ENCODE results near the gene ASB5. TPM values are rescaled to one million over a fixed set of nuclear protein-coding genes. Genes with fewer than 3 reads are reported as not detected.

Gene ASB5
- total and polyA plus RNA-seq, 8 donors, result 1.8 to 19.6 (median 2.3) TPM; not detected in 2

DNA sequence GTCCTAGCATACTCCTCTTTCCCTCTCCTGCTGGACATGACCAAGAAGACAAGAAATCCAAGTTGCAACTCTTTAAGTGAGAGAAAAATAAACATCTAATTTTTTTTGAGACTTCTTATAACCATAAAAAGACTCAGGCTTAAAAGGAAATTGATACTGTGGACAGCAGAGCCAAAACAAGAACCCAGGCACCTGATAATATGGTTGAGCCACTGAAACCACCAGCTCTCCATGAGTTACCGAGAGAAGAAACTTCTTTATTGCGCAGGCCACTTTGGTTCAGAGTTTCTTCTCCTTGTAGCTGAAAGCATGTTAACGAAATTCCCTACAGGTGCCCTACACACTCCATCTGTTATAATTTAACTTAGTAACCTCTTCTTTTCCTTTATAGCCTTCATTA lies 39.4 kb upstream of the ASB5 start:
- no peak for TF ChIP-seq POLR2AphosphoS5 (IDR thresholded peaks at IDR 0.05)
- TF ChIP-seq, protein P1, sequence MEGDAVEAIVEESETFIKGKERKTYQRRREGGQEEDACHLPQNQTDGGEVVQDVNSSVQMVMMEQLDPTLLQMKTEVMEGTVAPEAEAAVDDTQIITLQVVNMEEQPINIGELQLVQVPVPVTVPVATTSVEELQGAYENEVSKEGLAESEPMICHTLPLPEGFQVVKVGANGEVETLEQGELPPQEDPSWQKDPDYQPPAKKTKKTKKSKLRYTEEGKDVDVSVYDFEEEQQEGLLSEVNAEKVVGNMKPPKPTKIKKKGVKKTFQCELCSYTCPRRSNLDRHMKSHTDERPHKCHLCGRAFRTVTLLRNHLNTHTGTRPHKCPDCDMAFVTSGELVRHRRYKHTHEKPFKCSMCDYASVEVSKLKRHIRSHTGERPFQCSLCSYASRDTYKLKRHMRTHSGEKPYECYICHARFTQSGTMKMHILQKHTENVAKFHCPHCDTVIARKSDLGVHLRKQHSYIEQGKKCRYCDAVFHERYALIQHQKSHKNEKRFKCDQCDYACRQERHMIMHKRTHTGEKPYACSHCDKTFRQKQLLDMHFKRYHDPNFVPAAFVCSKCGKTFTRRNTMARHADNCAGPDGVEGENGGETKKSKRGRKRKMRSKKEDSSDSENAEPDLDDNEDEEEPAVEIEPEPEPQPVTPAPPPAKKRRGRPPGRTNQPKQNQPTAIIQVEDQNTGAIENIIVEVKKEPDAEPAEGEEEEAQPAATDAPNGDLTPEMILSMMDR (IDR thresholded peaks at IDR 0.05), result no peak
- no peak for TF ChIP-seq POLR2A (IDR thresholded peaks at IDR 0.05)
- TF ChIP-seq EP300 (IDR thresholded peaks at IDR 0.05), result no peak
- Histone ChIP-seq H3K27ac (no peak overlapping the region), H3K27me3 (no peaks in the 10 kb centered on the region), H3K4me1 (peaks cover 0 to 10% (median 4%) of the 10 kb centered on the region in 4 donors), H3K4me3 (no peak overlapping the region), H3K9me3 (no peaks in the 10 kb centered on the region), H3K36me3 (no peaks in the 10 kb centered on the region)
- intact Hi-C loops (cut with DNase I; ENCODE audit: low total_unique reads), result no loop called here
- DNase-seq, result no peak
- WGBS, 5 donors, result 81 to 92% (median 89%) methylated on average over 3 of the region's 3 CpGs

DNA sequence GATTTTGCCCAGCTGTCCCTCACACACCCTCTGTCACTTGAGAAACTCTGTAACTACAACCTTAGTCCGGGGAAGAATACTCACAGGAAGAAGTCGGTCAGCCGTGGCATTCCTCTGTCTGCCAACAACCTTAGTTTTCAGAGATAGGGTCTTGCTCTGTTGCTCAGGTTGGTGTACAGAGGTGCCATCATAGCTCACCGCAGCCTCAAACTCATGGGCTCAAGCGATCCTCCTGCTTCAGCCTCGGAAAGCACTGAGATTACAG lies 38.6 kb upstream of the ASB5 start:
- H3K4me1 ChIP-seq, result peaks cover 0 to 2% (median under 1%) of the 10 kb centered on the region in 4 donors
- TF ChIP-seq POLR2A (IDR thresholded peaks at IDR 0.05) (no peak), EP300 (IDR thresholded peaks at IDR 0.05) (no peak), POLR2AphosphoS5 (IDR thresholded peaks at IDR 0.05) (no peak)
- TF ChIP-seq, protein P1 (IDR thresholded peaks at IDR 0.05), result no peak
- H3K27ac ChIP-seq, result no peak overlapping the region
- intact Hi-C loops (cut with DNase I; ENCODE audit: low total_unique reads), result no loop called here
- no peaks in the 10 kb centered on the region for H3K9me3 ChIP-seq
- no peak for DNase-seq
- WGBS, 5 donors, result 74 to 83% (median 77%) methylated on average over 5 to 6 of the region's 6 CpGs
- no peaks in the 10 kb centered on the region for H3K27me3 ChIP-seq
- no peak overlapping the region for H3K4me3 ChIP-seq
- no peaks in the 10 kb centered on the region for H3K36me3 ChIP-seq

DNA sequence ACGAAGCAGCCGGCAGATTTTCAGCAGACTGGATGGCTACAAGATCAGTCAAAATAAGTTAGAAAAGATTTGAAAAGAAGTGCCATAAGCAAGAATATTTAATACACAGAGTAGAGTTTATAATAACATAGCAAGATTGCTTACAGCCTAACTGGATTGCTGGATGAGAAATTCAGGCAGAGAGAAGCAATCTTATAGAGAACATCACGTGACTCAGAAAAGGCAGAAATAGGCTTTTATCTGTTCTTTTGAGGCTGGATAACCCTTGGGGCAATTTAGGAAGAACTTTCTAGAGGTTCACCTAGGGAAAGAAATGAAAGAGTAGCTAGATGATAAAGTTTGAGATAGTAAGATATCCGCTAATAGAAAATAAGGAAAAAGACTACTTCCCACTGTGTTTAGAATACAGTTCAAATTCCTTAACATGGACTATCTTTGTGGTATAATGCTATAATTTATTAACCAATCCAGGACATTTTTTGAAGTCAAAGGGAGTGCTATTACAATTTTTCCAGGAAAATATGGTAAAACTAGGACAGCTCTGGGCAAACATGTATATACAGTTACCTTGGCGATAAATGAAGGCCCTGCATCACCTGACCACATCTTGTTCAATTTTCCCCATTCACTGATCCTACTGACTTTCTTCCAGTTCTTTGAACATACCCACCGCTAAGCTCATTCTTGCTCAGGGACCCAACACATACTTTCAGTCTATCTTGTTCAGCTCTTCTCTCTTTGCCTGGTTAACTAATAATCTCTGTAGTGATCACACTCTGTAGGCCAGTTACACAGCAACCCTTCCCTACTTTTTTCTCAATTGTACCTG lies 38.0 kb upstream of the ASB5 start:
- H3K4me3 ChIP-seq, result no peak overlapping the region
- TF ChIP-seq, protein P1 (IDR thresholded peaks at IDR 0.05), result no peak
- no peak for TF ChIP-seq EP300 (IDR thresholded peaks at IDR 0.05)
- TF ChIP-seq POLR2A (IDR thresholded peaks at IDR 0.05), result no peak
- TF ChIP-seq POLR2AphosphoS5 (IDR thresholded peaks at IDR 0.05), result no peak
- no peaks in the 10 kb centered on the region for H3K27me3 ChIP-seq
- peaks cover 0 to 8% (median 0%) of the 10 kb centered on the region in 4 donors for H3K4me1 ChIP-seq
- DNase-seq, result no peak
- H3K27ac ChIP-seq, result no peak overlapping the region
- WGBS, 5 donors, result 78 to 94% (median 85%) methylated on average over 6 of the region's 6 CpGs
- intact Hi-C loops (cut with DNase I; ENCODE audit: low total_unique reads), result no loop called here
- H3K36me3 ChIP-seq, result no peaks in the 10 kb centered on the region
- H3K9me3 ChIP-seq, result no peaks in the 10 kb centered on the region

DNA sequence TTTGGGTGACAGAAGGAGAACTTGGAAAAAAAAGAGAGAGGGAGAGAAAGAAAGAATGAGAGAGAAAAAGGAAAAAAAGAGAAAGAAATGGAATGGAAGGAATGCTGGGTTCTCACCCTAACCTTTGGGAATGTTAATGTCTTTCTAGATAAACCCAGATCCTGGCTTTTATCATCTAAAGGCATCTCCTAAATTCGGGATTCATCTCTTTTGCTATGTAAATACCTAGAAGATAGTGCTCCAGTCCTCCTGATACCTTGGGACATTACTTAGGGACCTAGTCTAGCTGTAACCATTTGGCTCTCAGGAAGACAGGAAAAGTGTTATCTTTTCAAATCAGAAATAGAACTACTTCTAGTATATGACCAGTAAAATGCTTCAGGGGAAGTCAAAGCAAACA lies 34.9 kb upstream of the ASB5 start:
- H3K4me3 ChIP-seq, result no peak overlapping the region
- no peaks in the 10 kb centered on the region for H3K9me3 ChIP-seq
- intact Hi-C loops (cut with DNase I; ENCODE audit: low total_unique reads), result no loop called here
- H3K27ac ChIP-seq, result no peak overlapping the region
- H3K36me3 ChIP-seq, result no peaks in the 10 kb centered on the region
- WGBS, 5 donors, result 15 to 32% (median 23%) methylated on average over 1 of the region's 1 CpG
- H3K4me1 ChIP-seq, result peaks cover 0 to 9% (median 0%) of the 10 kb centered on the region in 4 donors
- TF ChIP-seq EP300 (IDR thresholded peaks at IDR 0.05), result no peak
- no peak for TF ChIP-seq POLR2A (IDR thresholded peaks at IDR 0.05)
- TF ChIP-seq, protein P1 (IDR thresholded peaks at IDR 0.05), result no peak
- TF ChIP-seq POLR2AphosphoS5 (IDR thresholded peaks at IDR 0.05), result no peak
- H3K27me3 ChIP-seq, result no peaks in the 10 kb centered on the region
- no peak for DNase-seq

Measured in stomach (tissue), 9 donors.